ENCODE results near the gene IGFL3. TPM values are rescaled to one million over a fixed set of nuclear protein-coding genes. Genes with fewer than 3 reads are reported as not detected.

The IGFL3 gene
- total RNA-seq, 1 experiment from 2014 or later = not detected

DNA sequence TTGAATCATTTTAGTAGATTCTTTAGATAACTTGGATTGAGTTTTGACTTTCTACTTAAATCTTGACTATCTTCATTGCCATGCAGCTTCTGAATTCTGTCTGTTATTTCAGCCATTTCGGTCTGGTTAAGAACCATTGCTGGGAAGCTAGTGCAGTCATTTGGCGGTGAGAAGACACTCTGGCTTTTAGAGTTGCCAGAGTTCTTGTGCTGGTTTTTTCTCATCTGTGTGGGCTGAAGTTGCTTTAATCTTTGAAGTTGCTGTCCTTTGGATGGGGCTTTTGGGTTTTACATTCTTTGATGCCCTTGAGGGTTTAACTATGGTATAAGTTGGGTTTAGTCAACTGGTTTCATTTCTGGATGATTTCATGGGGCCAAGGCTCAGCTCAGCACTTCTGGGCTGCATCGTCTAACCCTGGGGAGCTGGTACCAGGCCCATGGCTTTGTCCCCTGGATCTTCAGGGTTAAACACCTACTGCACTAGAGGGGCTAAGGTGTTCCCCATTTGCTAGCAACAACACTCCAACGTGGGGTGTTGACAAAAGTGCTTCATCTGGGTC is 13.5 kb upstream of the IGFL3 start:
- H3K14ac ChIP-seq (ENCODE audit: insufficient read depth, low read length) = no peak overlapping the region

More for the DNA sequence above, 13.5 kb upstream of the IGFL3 start:
- no peak overlapping the region; a peak in 1 of 7 replicates for H3K27ac Mint-ChIP-seq
- no peak overlapping the region for H3K27ac ChIP-seq (ENCODE audit: insufficient read length, low read depth, low read length)
- H2BK15ac ChIP-seq (ENCODE audit: low read depth, low read length) = no peak overlapping the region
- H2BK120ac ChIP-seq (ENCODE audit: low read depth, low read length, poor library complexity, severe bottlenecking) = no peak overlapping the region
- no peak overlapping the region for H2AK5ac ChIP-seq (ENCODE audit: insufficient read length, low read length)
- H3K79me2 ChIP-seq (ENCODE audit: insufficient read depth, low read length) = no peaks in the 10 kb centered on the region
- no peak overlapping the region for H3K18ac ChIP-seq (ENCODE audit: insufficient read length, low read depth, low read length)
- H3K56ac ChIP-seq (ENCODE audit: insufficient read length, low read depth, low read length) = no peak overlapping the region
- H4K91ac ChIP-seq (ENCODE audit: insufficient read length, low read depth, low read length) = no peak overlapping the region
- no peak overlapping the region for H3K23ac ChIP-seq (ENCODE audit: insufficient read length, low read depth, low read length)
- no peak overlapping the region for H3K9ac ChIP-seq (ENCODE audit: extremely low read depth, insufficient read length, low read length)
- H3K4me1 Mint-ChIP-seq = peaks cover 18 to 23% of the 10 kb centered on the region in 2 experiments
- H2BK5ac ChIP-seq (ENCODE audit: insufficient read length, low read length) = no peak overlapping the region
- no peak for DNase-seq
- TF ChIP-seq, protein P1, sequence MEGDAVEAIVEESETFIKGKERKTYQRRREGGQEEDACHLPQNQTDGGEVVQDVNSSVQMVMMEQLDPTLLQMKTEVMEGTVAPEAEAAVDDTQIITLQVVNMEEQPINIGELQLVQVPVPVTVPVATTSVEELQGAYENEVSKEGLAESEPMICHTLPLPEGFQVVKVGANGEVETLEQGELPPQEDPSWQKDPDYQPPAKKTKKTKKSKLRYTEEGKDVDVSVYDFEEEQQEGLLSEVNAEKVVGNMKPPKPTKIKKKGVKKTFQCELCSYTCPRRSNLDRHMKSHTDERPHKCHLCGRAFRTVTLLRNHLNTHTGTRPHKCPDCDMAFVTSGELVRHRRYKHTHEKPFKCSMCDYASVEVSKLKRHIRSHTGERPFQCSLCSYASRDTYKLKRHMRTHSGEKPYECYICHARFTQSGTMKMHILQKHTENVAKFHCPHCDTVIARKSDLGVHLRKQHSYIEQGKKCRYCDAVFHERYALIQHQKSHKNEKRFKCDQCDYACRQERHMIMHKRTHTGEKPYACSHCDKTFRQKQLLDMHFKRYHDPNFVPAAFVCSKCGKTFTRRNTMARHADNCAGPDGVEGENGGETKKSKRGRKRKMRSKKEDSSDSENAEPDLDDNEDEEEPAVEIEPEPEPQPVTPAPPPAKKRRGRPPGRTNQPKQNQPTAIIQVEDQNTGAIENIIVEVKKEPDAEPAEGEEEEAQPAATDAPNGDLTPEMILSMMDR (conservative IDR thresholded peaks at IDR 0.05) = no peak
- H3K4me3 Mint-ChIP-seq = no peak overlapping the region
- H3K4me1 ChIP-seq (ENCODE audit: insufficient read depth, low read length) = no peaks in the 10 kb centered on the region; the same call in 1 of the 2 replicates
- H3K36me3 Mint-ChIP-seq (ENCODE audit: insufficient read depth in 1 of 3, low read depth in 3 of 3) = peaks cover 4 to 15% (median 9%) of the 10 kb centered on the region in 3 experiments
- no peak overlapping the region for H4K8ac ChIP-seq (replicated peaks; ENCODE audit: insufficient read length, low read depth, low read length)
- H3K27me3 ChIP-seq (ENCODE audit: insufficient read depth, low read length) = no peaks in the 10 kb centered on the region
- no peak overlapping the region for H2AFZ ChIP-seq (ENCODE audit: low read length)
- no peaks in the 10 kb centered on the region for H3K9me3 ChIP-seq (ENCODE audit: control insufficient read depth, low read depth, low read length)
- H3K79me1 ChIP-seq (ENCODE audit: insufficient read depth, low read depth, low read length, poor library complexity, severe bottlenecking) = no peaks in the 10 kb centered on the region
- H3K4ac ChIP-seq (ENCODE audit: low read depth, low read length) = no peak overlapping the region
- H2BK20ac ChIP-seq (ENCODE audit: low read depth, low read length, poor library complexity, severe bottlenecking) = no peak overlapping the region
- H4K20me1 ChIP-seq (ENCODE audit: control insufficient read depth, insufficient read depth, insufficient read length) = no peaks in the 10 kb centered on the region
- H2BK12ac ChIP-seq (ENCODE audit: insufficient read length, low read depth, low read length) = no peak overlapping the region
- H3K9me3 Mint-ChIP-seq = peaks cover 7 to 8% of the 10 kb centered on the region in 2 experiments
- H3T11ph ChIP-seq (ENCODE audit: low read length) = no peak overlapping the region
- no peak overlapping the region for H3K4me2 ChIP-seq (ENCODE audit: insufficient read depth, insufficient read length, low read length)
- peaks cover 2% of the 10 kb centered on the region; the same call in 1 of the 2 replicates for H3K27me3 Mint-ChIP-seq (ENCODE audit: low read depth)
- H4K5ac ChIP-seq (ENCODE audit: insufficient read length, low read depth, low read length) = no peak overlapping the region
- H3K23me2 ChIP-seq (ENCODE audit: insufficient read length, low read depth, low read length, poor library complexity, severe bottlenecking) = no peaks in the 10 kb centered on the region
- no CpG with 5 or more reads among the region's 4 CpGs for WGBS (ENCODE audit: extremely low coverage, insufficient read length, low lambda C conversion rate)

Data from H9 (cell line).